ENCODE data around the gene LIM2. TPM values are rescaled to one million over a fixed set of nuclear protein-coding genes. Genes with fewer than 3 reads are reported as not detected.

Gene LIM2
- total RNA-seq, 4 donors from 2014 or later, result not detected

DNA sequence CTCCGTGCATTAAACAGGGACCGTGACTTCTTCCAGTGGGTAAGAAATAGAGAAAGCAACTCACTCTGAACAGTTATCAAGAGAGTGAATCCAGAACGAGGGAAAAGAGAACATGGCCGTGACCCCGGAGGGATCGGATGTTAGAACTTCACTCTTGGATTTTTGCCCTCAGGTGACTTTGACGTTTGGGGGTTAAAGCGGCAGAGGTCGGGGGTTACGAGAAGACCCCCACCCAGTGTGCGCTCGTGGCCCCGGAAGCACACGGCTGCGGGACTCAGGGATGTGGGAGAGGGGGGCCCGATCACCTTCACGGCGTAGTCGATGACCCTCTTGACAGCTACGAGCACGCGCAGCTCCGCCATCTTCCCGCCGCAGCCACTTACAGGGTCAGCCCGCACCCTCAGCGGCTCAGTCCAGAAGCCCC, 21.8 kb downstream of the LIM2 start, which contains the start of gene ETFB:
Gene ETFB (minus strand): TSS at position 424 of the 424 bp plus-strand sequence. CDS start 62 bp downstream, at position 362.
- Histone ChIP-seq H3K9me3 (no peaks in the 10 kb centered on the region), H3K27ac (peak within 1 kb of the TSS; percentile 72 to 90 (median 88)), H3K4me3 (replicated peaks in 1 of 3) (peak within 1 kb of the TSS; percentile 23 to 87 (median 65)), H3K27me3 (no peaks in the 10 kb centered on the region), H3K36me3 (no peaks in the 10 kb centered on the region), H3K4me1 (peaks cover 14 to 24% of the 10 kb centered on the region in 2 donors)
- DNase-seq, result no peak
- TF ChIP-seq, protein P1, sequence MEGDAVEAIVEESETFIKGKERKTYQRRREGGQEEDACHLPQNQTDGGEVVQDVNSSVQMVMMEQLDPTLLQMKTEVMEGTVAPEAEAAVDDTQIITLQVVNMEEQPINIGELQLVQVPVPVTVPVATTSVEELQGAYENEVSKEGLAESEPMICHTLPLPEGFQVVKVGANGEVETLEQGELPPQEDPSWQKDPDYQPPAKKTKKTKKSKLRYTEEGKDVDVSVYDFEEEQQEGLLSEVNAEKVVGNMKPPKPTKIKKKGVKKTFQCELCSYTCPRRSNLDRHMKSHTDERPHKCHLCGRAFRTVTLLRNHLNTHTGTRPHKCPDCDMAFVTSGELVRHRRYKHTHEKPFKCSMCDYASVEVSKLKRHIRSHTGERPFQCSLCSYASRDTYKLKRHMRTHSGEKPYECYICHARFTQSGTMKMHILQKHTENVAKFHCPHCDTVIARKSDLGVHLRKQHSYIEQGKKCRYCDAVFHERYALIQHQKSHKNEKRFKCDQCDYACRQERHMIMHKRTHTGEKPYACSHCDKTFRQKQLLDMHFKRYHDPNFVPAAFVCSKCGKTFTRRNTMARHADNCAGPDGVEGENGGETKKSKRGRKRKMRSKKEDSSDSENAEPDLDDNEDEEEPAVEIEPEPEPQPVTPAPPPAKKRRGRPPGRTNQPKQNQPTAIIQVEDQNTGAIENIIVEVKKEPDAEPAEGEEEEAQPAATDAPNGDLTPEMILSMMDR (IDR thresholded peaks at IDR 0.05), result no peak
- no peak for TF ChIP-seq POLR2A (IDR thresholded peaks at IDR 0.05)
- 0 to 1% methylated on average over 7 to 15 of the region's 27 CpGs for WGBS, 2 donors
- intact Hi-C loops (cut with DNase I), result no loop called here

GRCh38 chr19:51365211-51365964, 22.4 kb downstream of the LIM2 start:
- peak; percentile 52 to 56 for DNase-seq
- no peaks in the 10 kb centered on the region for H3K27me3 ChIP-seq
- H3K9me3 ChIP-seq, result no peaks in the 10 kb centered on the region
- intact Hi-C loops (cut with DNase I), result no loop called here
- no peak for TF ChIP-seq POLR2A (IDR thresholded peaks at IDR 0.05)
- TF ChIP-seq, protein P1 (IDR thresholded peaks at IDR 0.05), result no peak
- H3K27ac ChIP-seq, result peak overlapping the region; percentile 72 to 90 (median 88)
- no peaks in the 10 kb centered on the region for H3K36me3 ChIP-seq
- 13 to 15% methylated on average over 9 to 10 of the region's 10 CpGs for WGBS, 2 donors
- peak overlapping the region; percentile 23 to 78 (median 65) for H3K4me3 ChIP-seq (replicated peaks in 1 of 3)
- H3K4me1 ChIP-seq, result peaks cover 14 to 24% of the 10 kb centered on the region in 2 donors

DNA sequence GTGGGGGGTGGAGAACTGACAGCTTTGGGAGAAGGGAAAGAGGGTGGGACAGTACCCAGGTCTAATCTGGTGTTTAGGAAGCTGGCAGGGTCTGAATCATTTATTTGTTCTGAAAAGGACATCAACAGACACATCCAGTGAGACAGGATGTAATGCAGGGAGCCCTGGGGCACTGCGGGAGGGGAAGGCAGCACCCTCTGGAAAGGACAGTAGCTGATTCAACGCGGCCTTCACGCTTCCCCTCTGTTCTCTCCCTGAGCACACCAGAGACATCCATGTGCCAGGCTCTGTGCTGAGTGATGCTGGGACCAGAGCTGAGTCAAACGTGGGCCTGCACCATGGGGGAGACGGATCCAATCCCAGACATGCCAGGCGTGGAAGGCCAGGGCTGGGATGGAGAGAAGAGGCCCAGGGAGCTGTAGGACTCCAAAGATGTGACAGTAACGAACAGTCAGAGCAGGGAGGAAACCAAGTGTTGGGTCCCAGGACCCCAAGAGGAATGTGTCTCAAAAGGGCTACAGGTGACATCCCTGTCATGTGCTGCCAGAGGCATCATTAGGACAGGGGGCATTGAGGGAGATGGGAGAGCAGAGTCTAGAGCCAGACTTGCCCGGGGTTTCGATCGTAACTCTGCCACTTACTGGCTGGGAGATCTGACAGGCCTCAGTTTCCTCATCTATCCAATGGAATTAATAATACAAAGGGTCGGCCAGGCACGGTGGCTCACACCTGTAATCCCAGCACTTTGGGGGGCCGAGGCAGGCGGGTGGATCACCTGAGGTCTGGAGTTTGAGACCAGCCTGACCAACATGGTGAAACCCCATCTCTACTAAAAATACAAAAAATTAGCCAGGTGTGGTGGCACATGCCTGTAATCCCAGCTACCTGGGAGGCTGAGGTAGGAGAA, 23.3 kb downstream of the LIM2 start:
- Histone ChIP-seq H3K9me3 (no peaks in the 10 kb centered on the region), H3K27me3 (no peaks in the 10 kb centered on the region), H3K36me3 (no peaks in the 10 kb centered on the region), H3K4me1 (peaks cover 14 to 24% of the 10 kb centered on the region in 2 donors), H3K27ac (no peak overlapping the region), H3K4me3 (replicated peaks in 1 of 3) (no peak overlapping the region)
- 82 to 86% methylated on average over 12 to 15 of the region's 15 CpGs for WGBS, 2 donors
- intact Hi-C loops (cut with DNase I), result no loop called here
- no peak for DNase-seq
- no peak for TF ChIP-seq POLR2A (IDR thresholded peaks at IDR 0.05)
- TF ChIP-seq, protein P1 (IDR thresholded peaks at IDR 0.05), result no peak

GRCh38 chr19:51361239-51361638, 26.5 kb downstream of the LIM2 start:
- Histone ChIP-seq H3K36me3 (no peaks in the 10 kb centered on the region), H3K27ac (no peak overlapping the region), H3K4me3 (replicated peaks in 1 of 3) (no peak overlapping the region), H3K27me3 (no peaks in the 10 kb centered on the region), H3K4me1 (peaks cover 8 to 19% of the 10 kb centered on the region in 2 donors), H3K9me3 (no peaks in the 10 kb centered on the region)
- intact Hi-C loops (cut with DNase I), result no loop called here
- 93 to 95% methylated on average over 13 of the region's 13 CpGs for WGBS, 2 donors
- no peak for DNase-seq
- no peak for TF ChIP-seq POLR2A (IDR thresholded peaks at IDR 0.05)
- TF ChIP-seq, protein P1 (IDR thresholded peaks at IDR 0.05), result no peak

Data from thyroid gland (tissue), 4 donors.